Inflammatory macrophage (primary cell): ENCODE results near the gene PDE9A.

ENCODE experiments used
- DNase-seq, 2 donors: peaks; one replicate each; pipeline ENCODE4 v3.0.0-alpha.2; 2020 to 2022

The PDE9A gene

GRCh38 chr21:42658320-42659105, 5.1 kb downstream of the PDE9A start:
- DNase-seq: no peak

- DNase-seq: no peak
Observed at GRCh38 chr21:42659416-42660117, 6.1 kb downstream of the PDE9A start.

GRCh38 chr21:42660118-42660470, 6.7 kb downstream of the PDE9A start:
- DNase-seq: no peak

- no peak for DNase-seq
Observed at GRCh38 chr21:42661688-42662429, 8.4 kb downstream of the PDE9A start.

DNA sequence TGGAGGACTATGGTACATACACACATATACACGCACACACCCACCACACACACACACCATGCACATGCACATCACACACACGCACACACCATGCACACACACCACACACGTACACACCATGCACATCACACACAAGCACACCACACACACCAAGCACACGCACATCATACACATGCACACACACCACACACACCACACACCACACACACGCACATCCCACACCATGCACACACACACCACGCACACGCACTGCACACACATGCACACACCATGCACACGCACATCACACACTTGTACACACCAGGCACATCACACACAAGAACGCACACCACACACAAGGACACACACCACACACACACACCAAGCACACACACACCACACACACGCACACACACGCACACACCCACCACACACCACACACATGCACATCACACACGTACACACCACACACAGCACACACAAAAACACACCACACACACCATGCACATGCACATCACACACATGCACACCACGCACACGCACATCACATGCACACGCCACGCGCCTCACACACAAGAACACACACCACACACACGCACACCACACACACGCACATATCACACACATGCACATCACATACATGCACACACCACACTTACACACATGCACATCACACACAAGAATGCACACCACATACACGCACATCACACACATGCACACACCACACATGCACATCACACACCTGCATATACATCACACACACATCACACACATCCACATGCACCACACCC, 9.2 kb downstream of the PDE9A start:
- no peak for DNase-seq

DNA sequence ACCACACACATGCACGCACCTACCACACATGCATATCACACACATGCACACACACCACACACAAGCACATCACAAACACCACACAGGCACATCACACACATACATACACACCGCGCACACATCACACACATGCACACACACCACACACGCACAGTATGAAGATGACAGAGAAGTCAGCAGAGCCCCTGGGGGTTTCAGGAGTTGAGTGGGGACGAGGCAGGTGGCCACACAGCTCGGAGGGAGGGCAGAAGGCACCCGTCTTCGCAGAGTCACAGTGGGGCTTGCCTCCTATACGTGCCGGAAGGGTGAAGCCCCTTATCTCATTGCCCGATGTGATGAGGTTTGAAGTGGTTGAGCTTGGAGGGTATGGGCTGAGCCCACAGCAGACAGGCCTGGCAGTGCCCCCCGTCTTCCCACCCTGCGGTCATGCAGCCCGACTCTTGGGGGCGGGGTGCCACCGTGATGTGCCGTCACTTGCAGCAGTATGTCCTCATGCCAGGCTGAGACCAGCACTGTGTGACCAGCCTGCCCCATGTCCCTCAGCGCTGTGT, 9.9 kb downstream of the PDE9A start:
- no peak for DNase-seq

DNA sequence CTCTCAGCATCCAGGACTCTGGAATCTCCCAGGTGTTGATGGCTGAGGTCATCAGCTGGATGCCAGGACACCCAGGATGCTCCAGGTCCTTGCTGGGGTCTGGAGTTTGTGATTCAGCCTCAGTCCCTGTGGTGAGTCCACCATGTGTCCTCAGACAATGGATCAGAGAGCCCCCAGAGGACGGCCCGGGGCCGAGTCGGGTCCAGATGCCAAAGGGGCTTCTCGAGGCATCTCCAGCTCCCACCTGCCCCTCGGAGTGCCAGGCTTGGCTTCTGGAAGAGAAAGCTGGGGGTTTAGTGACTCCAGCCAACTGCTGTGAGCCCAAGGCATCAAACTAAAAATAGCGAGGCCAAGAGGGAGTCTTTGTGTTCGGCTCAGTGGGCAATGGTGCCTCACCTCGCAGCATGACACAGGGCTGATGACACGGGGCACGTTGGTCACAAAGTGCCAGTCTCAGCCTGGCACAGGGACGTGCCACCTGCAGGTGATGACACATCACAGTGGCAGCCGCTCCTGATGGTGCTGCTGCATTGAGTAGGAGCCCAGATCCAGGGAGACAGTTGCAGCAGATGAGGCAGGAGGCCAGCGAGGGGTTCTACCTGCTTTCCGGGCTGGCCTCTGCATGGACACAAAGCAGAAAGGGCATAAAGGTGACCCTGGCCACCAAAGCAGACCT, 10.6 kb downstream of the PDE9A start:
- DNase-seq: no peak

DNA sequence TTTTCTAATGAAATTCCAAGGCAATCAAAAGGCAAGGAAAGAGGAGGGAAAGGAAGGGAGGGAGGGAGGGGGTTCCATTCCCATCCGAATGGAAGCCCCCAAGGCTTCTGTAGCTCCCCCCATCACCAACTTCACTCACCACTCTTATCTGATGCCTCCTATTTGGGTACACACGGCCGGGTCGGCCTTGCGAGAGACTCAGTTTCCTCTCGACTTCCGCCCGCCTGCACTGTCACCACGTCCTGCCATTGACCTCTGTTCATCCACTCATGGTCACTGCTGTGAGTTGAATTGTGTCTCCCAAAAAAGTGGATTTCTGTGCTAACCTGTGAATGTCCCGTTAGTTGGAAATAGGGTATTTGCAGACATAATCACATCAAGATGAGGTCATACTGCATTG, 11.2 kb downstream of the PDE9A start:
- no peak for DNase-seq

DNA sequence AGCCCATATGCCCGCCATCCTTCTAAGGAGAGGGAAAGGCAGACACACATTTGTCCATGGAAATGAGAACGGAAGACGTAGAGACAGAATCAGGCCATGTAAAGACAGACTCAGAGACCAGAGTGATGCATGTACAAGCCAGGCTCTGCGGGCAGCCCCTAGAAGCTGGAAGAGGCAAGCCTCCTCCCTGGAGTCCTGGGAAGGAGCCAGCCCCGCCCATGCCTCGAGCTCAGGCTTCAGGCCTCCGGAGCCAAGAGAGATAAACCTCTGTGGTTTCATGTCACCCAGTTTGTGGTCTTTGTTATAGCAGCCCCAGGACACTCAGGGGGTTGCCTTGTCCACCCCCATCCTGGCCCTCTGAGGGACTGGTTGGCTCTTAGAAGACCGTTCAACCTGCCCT, 11.6 kb downstream of the PDE9A start:
- DNase-seq: no peak

DNA sequence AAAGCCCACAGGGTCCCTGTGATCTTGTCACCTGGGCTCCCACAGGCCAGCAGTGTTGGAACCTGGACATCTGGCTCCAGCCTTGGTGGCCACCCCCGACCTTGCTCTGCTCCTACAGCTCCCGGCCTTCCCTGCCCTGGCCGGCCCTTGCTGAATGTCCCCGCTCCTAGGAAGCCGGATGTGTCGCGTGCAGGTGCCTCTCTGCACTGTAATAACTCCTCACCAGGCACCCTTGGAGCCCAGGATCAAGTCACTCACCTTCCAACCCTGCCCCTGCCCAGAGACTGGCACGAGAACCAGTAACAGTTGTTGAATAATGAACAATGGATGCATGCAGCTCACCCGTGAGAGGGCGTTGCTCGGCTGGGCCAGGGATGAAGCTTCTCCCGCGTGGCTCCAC, 12.1 kb downstream of the PDE9A start:
- DNase-seq: no peak

GRCh38 chr21:42666023-42666747, 12.8 kb downstream of the PDE9A start:
- DNase-seq: peak; percentile 13 to 15

DNA sequence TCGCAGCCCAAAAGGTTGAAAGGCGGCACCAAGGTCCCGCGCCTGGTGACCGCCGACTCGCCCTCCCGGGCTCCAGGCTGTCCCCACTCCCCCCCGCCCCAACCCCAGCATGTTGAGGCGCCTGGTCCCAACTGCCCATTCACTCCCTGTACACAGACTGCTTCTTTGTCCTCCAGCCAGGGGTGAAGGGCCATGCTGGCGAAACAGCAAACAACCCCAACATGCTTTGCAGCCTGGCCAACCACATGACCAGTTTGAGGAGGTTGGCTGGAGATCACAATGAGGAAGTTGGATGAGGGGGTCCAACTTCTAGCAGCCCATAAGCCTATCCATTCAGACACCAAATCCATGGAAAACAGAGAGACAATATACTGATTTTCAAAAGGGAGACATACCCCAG, 13.5 kb downstream of the PDE9A start:
- no peak for DNase-seq

DNA sequence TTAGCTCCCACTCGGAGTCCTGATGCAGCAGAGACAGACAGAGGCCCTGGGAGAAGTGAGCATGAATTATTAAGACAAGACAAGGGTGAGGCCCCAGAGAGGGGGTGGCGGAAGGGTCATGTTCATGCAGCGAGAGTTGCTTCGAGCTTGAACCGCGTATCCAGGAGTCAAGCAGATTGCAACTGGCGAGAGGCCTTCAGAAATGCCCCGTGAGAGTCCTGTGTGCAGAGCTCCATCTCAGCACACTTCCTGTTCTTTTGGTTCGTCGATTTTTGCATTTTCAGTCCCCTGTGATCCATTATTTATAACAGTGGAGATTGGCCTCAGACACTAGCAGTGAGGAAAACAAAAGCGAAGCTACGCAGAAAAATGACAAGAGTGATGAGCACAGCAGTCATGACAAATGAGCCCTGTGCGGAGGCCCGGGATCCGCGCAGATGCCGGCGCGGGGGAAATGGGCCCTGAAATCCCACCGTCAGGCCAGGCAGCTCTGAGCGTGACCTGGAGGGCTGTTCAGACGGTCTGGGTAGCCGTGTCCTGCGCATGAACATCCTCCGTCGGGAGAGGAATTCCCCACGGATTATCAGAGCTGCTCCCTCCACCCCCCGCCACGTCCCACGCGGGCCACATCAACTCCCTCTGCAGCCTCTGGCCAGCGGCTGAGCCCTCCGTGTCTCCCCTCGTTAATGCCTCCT, 15.0 kb downstream of the PDE9A start:
- DNase-seq: no peak

DNA sequence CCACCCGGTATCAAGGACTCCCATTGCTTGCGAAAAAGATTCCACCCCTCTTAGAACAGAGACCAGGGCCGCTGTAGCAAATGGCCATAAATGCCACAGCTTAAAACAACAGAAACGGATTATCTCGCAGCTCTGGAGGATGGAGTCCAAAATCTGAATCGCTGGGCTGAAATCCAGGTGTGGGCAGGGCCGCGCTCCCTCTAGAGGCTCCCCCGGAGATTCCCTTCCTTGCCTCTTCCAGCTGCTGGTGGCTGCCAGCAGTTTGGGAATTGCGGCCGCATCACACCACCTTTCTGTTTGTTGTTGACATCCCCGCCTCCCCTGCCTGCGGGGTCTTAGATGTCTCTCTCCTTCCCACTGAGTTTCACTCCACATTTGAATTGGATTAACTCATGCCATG, 15.6 kb downstream of the PDE9A start:
- no peak for DNase-seq

DNA sequence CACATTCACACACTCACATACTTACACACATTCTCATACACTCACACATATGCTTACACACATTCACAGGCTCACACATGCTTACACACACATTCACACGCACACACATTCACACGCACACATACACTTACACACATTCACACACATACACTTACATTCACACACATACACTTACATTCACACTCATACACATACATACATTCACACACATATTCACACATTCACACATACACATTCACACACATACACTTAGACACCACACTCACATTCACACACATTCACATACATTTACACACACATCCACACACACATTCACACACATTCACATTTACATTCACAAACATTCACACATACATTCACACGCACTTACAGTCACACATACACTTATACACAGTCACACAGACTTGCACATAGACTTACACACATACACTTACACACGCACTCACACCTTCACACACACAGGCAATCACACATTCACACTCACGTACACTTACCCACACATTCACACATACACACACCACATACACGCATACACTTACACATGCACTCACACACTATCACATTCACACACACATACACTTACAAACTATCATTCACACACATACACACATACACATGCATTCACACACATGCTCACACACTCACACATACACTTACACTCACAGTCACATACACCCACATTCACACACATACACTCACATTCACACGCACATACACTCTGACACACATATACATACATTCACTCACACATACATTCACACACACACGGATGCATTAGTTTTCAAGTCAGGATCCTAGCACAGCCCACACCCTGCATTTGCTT, 16.8 kb downstream of the PDE9A start:
- no peak for DNase-seq

- no peak for DNase-seq
Observed at GRCh38 chr21:42670884-42671283, 17.5 kb downstream of the PDE9A start.

GRCh38 chr21:42671778-42672593, 18.6 kb downstream of the PDE9A start:
- DNase-seq: no peak

- DNase-seq: peak in 1 of 2 donors; percentile 3
Observed at GRCh38 chr21:42672699-42673458, 19.5 kb downstream of the PDE9A start.
